ENCODE data around the gene CELA1.

DNA sequence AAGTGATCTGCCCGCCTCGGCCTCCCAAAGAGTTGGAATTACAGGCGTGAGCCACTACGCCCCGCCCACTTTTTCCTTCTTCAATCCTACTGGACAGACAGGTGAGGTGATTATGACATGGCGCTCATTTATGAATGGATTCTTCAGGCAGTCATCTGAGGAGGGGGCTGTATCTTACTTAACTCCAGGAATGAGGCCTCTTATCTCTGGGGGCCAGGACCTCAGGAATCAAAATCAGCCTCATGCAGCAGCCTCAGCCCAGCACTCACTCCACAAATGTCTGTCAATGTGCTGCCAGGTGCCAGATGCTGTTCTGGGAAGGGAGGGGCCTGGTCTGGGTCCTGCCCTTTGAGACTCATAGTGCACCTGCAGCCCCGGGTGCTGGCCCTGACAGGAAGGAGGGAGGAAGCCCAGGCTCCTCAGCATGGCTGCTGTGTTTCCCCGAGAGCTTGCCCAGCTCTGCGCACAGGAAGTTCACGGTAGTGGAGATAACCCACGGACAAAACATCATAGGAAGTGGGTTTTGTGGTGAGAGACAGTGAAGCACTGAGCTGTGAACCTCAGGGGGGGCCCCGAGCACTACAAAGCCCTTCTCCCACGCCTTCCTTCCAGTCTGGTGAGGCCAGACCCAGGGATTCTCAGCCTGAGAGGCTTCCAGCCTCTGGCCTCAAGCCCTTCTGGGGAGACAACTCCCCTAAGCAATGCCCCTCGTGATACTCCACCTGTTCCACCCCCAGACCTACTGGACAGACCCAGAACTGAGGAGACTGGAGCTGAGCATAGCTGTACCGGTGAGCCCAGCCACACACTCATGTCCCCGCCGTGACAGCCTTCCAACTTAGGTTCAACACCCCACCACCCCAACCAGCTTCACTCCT, 22.4 kb upstream of the CELA1 start:
- no peak for TF ChIP-seq POLR2A (IDR thresholded peaks at IDR 0.05)
- TF ChIP-seq, protein P1, sequence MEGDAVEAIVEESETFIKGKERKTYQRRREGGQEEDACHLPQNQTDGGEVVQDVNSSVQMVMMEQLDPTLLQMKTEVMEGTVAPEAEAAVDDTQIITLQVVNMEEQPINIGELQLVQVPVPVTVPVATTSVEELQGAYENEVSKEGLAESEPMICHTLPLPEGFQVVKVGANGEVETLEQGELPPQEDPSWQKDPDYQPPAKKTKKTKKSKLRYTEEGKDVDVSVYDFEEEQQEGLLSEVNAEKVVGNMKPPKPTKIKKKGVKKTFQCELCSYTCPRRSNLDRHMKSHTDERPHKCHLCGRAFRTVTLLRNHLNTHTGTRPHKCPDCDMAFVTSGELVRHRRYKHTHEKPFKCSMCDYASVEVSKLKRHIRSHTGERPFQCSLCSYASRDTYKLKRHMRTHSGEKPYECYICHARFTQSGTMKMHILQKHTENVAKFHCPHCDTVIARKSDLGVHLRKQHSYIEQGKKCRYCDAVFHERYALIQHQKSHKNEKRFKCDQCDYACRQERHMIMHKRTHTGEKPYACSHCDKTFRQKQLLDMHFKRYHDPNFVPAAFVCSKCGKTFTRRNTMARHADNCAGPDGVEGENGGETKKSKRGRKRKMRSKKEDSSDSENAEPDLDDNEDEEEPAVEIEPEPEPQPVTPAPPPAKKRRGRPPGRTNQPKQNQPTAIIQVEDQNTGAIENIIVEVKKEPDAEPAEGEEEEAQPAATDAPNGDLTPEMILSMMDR (IDR thresholded peaks at IDR 0.05) = no peak
- TF ChIP-seq POLR2AphosphoS5 (IDR thresholded peaks at IDR 0.05) = peak in 2 of 3 donors; percentile 17 to 29
- no peak for TF ChIP-seq EP300 (IDR thresholded peaks at IDR 0.05; ENCODE audit: low read depth)

All from transverse colon (tissue), 4 donors.